HG03039 (cell line): ENCODE results near the gene ADGRG3.

ENCODE experiments used
- ATAC-seq: cut with Tn5 transposase; IDR thresholded peaks from one replicate; pipeline ENCODE4 v1.9.1; 2021; ENCODE audit warnings: mild to moderate bottlenecking, moderate library complexity; ENCODE audit not compliant: unreplicated experiment

The ADGRG3 gene

DNA sequence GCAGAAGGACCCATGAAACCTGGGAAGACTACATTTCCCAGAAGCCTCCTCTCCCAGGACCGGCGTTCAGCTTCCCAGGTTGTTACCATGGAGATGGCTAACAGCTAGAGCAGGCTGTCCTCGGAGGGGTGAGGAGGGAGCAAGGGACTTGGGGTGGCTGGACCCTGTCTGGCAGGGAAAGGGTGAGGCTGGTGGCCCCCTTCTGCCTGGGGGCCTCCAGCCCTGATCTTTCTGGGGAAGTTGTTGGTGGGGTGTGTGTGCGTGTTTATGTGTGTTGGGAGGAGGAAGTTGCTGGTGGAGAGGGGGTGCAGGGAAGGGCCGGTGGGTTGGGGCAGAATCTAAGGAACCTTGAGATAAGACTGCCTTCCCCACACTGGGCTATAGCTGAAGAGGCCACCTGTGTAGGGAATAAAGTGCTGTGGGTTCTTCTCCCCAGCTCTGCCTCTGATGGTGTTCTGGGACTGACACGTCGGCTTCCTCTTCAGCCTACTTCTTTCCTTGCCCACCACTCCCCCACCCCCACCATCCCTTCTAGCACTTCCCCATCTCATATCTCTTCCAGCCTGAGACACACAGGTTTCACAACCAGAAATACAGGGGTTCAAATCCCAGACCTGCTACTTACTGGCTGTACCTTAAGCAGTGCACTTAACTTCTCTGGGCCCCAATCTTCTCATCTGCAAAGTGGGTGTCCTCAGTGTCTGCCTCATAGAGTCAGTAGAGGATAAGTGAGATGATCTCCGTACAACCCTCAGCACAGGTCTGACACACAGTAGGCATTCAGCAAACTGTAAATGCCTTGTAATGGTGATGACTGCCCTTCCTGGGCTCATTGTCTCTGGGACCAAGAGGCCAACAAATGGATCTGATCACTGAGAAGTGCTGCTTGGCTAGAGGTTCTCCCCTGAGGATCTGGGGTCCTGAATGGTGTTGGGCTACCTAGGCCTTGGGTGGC is 26.9 kb downstream of the ADGRG3 start, which contains the start of gene DRC7:
TSS of gene DRC7 (plus strand) at position 82 of the 955 bp plus-strand sequence. CDS start 3,144 bp downstream, outside the sequence.
- ATAC-seq = no peak

- no peak for ATAC-seq
These were observed 27.6 kb downstream of the ADGRG3 start for GRCh38 chr16:57695680-57696069.

GRCh38 chr16:57696240-57696639 is 28.1 kb downstream of the ADGRG3 start:
- no peak for ATAC-seq

GRCh38 chr16:57697896-57698537 is 29.9 kb downstream of the ADGRG3 start:
- no peak for ATAC-seq

- ATAC-seq = no peak
These were observed 30.8 kb downstream of the ADGRG3 start for GRCh38 chr16:57698812-57699405.

- no peak for ATAC-seq
These were observed 31.4 kb downstream of the ADGRG3 start for GRCh38 chr16:57699481-57699880.

GRCh38 chr16:57699899-57700298 is 31.8 kb downstream of the ADGRG3 start:
- ATAC-seq = no peak

DNA sequence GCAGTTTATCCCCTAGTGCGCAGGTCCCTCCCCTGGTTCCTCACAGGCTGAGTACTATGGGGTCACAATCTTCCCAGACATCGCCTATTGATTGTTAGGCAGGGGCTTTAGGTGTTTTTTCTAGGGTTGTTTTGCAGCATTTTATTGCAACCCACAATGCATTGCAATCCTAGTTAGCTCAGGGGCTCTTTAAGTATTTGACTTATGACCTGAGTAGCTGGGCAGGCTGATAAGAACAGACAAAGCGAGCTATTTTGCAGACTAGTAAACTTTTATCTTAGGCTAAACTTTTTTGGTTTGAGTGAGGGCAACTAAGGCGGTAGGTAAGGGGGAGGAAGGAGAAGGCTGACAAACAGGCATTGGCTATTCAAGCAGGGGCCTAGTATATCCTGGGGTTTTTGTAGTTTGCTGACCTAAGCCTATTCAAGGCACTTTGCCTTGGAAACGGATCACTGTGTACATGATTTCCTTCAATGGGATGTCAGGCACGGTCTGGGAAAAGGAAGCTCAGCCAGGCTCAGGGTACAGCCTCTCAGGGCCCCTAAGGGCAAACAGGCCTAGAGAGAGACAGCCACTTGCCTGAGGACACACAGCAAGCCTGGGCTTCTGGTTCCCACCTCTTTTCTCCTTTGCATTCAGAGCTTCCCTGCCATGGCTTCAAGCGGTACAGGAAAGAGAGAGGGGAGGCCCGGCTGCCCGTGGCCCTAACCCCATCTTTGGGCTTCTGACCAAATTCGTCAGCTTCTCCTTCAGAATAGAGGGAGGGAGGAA is 32.9 kb downstream of the ADGRG3 start:
- no peak for ATAC-seq

DNA sequence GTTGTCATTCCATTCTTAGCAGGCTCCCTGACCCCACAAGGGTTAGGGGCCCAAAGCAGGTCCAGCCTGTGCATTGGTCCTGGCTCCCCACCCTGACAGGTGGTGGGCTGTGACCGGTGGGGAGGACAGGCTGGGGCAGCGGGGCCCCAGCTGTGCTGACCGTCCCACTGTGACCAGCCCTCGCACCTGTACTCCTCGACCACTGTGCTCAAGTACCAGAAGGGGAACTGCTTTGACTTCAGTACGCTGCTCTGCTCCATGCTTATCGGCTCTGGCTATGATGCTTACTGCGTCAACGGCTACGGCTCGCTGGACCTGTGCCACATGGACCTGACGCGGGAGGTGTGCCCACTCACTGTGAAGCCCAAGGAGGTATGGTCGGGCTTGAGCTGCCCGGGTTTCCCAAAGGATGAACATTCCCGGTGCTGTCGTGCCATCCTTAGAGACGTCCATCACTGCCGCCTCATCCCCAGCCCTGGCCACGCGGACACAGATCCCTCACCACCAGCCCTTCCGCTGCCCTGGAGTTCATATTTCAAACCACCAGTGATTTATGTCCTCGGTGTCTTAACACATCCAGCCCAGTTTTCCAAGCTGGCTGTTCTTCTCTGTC is 33.8 kb downstream of the ADGRG3 start:
- ATAC-seq = no peak

- ATAC-seq = no peak
These were observed 35.4 kb downstream of the ADGRG3 start for GRCh38 chr16:57703416-57704010.

- ATAC-seq = no peak
These were observed 36.2 kb downstream of the ADGRG3 start for GRCh38 chr16:57704011-57704904.

DNA sequence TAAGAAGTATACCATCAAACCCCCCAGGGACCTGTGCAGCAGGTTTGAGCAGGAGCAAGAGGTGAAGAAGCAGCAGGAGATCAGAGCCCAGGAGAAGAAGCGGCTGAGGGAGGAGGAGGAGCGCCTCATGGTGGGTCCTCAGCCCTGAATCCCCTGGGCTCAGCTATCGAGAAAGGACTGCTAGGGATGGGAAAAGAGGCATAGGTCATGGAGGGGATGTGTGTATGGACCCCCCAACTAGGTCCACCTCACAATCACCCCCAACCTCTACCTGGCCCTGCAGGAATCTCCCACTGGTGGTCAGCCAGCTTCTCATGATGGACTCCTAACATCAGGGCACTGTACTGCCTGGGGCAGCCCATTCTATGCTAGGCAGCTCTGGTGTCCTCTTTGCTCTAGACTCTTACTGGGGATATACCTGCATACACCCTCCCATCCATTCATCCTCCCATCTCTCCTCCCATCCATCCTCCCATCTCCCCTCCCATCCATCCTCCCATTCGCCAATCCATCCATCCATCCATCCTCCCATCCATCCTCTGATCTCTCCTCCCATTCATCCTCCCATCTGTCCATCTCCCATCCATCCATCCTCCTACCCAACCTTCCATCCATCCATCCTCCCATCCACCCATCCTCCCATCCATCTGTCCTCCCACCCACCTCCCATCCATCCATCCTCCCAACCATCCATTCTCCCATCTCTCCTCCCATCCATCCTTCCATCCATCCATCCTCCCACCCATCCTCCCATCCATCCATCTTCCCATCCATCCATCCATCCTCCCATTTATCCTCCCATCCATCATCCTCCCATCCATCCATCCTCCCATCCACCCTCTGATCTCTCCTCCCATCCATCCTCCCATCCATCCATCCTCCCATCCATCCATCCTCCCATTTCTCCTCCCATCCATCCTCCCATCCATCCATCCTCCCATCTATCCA is 37.1 kb downstream of the ADGRG3 start:
- ATAC-seq = no peak

- no peak for ATAC-seq
These were observed 38.6 kb downstream of the ADGRG3 start for GRCh38 chr16:57706717-57707116.

DNA sequence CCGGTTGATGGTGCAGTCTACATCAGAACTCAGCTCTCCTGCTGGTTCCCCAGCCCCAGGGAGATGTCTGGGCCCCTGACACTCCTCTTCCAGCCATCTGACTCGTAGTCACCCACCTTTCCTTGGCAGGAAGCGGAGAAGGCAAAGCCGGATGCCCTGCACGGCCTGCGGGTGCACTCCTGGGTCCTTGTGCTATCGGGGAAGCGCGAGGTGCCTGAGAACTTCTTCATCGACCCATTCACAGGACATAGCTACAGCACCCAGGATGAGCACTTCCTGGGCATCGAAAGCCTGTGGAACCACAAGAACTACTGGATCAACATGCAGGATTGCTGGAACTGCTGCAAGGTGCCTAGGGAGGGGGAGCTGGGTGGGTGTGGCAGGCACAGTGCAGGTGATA is 39.2 kb downstream of the ADGRG3 start:
- ATAC-seq = no peak

GRCh38 chr16:57708168-57708567 is 40.1 kb downstream of the ADGRG3 start:
- no peak for ATAC-seq

DNA sequence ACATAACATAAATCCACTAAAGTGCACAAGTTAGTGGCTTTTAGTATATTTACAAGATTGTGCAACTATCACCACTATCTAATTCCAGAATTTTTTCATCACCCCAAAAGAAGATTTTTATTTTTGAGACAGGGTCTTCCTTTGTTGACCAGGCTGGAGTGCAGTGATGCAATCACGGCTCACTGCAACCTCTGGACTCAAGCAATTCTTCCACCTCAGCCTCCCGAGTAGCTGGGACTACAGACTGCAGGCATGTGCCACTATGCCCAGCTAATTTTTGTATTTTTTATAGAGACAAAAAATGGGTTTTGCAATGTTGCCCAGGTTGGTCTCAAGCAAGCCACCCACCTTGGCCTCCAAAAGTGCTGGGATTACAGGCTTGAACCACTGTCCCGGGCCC is 41.6 kb downstream of the ADGRG3 start:
- ATAC-seq = no peak

DNA sequence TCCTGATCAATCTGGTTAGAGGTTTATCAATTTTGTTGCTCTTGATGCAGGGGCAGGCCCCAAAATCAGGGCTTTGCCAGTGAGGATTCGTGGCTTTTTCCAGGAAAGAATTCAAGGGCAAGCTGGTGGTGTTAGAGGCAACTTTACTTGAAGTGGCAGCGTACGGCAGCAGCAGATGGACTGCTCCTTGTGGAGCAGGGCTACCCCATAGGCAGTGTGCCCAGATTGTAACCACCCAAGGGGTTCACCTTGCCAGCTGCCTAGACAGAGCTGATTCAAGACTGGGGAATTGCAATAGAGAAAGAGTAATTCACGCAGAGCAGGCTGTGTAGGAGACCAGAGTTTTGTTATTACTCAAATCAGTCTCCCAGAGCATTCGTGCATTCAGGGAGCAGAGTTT is 43.2 kb downstream of the ADGRG3 start:
- ATAC-seq = no peak

DNA sequence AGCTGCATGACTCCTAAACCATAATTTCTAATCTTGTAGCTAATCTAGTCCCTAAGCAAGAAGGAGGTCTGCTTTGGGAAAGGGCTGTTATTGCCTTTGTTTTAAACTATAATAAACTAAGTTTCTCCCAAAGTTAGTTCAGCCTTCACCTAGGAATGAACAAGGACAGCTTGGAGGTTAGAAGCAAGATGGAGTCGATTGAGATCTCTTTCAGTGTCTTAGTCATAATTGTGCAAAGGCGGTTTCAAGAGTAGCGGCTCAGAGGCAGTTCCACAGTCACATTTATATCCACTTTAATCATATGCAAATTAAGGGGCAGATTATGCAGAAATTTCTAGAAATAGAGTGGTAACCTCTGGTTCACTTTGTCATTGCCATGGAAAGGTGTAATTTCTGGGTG is 43.9 kb downstream of the ADGRG3 start:
- no peak for ATAC-seq
